ENCODE data around the gene ROBO2.

The ROBO2 gene

GRCh38 chr3:77668376-77668775, 628.5 kb downstream of the ROBO2 start:
- no peak for DNase-seq (ENCODE audit: insufficient read length, low spot score)
- TF ChIP-seq, protein P1, sequence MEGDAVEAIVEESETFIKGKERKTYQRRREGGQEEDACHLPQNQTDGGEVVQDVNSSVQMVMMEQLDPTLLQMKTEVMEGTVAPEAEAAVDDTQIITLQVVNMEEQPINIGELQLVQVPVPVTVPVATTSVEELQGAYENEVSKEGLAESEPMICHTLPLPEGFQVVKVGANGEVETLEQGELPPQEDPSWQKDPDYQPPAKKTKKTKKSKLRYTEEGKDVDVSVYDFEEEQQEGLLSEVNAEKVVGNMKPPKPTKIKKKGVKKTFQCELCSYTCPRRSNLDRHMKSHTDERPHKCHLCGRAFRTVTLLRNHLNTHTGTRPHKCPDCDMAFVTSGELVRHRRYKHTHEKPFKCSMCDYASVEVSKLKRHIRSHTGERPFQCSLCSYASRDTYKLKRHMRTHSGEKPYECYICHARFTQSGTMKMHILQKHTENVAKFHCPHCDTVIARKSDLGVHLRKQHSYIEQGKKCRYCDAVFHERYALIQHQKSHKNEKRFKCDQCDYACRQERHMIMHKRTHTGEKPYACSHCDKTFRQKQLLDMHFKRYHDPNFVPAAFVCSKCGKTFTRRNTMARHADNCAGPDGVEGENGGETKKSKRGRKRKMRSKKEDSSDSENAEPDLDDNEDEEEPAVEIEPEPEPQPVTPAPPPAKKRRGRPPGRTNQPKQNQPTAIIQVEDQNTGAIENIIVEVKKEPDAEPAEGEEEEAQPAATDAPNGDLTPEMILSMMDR (IDR thresholded peaks at IDR 0.05; ENCODE audit: insufficient read depth, missing control alignments), result no peak
- FAIRE-seq, result no peak

DNA sequence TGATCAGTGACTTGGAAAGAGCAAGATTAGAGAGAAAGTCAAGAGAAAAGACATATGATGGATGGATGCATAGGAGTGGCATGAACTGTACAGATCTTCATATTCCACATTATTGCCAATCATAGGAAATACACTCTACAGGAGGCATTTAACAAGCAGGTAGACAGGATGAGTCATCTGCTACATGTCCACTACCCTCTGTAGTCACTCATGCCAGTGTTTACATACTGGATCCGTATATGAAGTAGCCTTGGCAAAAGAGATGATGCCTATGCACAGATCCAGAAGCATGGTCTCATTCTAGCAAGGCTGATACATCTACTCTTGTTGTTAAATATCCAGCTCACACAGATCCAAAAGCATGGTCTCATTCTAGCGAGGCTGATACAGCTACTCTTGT, 632.1 kb downstream of the ROBO2 start:
- TF ChIP-seq, protein P1 (IDR thresholded peaks at IDR 0.05; ENCODE audit: insufficient read depth, missing control alignments), result no peak
- FAIRE-seq (no peak), DNase-seq (ENCODE audit: insufficient read length, low spot score) (no peak)

DNA sequence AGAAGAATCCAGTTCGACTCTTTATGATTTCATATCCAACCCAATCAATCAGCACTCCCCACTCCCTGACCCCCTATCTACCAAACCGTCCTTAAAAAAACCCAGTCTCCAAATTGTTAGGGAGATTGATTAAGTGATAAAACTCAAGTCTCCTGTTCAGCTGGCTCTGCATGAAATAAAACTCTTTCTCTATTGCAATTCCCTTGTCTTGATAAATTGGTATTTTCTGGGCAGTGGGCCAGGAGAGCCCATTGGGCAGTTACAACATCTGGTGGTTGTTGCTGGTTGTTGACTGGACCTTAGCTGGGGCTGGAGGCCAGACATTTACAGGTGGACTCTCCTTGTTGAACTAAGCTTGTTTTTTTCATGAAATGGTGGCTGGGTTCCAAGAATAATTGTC, 642.3 kb downstream of the ROBO2 start:
- FAIRE-seq (no peak), DNase-seq (ENCODE audit: insufficient read length, low spot score) (no peak)
- TF ChIP-seq, protein P1 (IDR thresholded peaks at IDR 0.05; ENCODE audit: insufficient read depth, missing control alignments), result no peak

- TF ChIP-seq, protein P1 (IDR thresholded peaks at IDR 0.05; ENCODE audit: insufficient read depth, missing control alignments), result no peak
- FAIRE-seq (no peak), DNase-seq (ENCODE audit: insufficient read length, low spot score) (no peak)
These were observed 644.2 kb downstream of the ROBO2 start for GRCh38 chr3:77684115-77684514.

DNA sequence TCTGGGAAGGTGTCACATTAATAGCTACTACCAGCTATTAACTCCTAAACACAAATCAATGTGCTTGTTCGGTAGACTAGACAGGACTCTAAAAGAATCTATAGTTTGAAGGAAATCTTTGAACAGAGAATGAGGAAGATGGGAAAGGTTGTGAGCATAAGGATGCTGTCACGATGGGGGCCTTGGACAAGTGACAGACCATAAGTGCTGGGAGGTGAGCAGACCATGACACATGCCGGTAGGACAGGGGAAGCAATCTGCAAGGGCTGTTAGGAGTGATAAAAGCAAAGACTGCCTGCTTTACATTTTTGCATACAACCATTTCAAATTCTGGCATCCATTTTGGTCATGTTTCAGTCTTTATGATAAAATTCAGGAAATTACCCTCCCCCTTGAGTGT, 645.8 kb downstream of the ROBO2 start:
- TF ChIP-seq, protein P1 (IDR thresholded peaks at IDR 0.05; ENCODE audit: insufficient read depth, missing control alignments), result no peak
- FAIRE-seq (no peak), DNase-seq (ENCODE audit: insufficient read length, low spot score) (no peak)

- no peak for DNase-seq (ENCODE audit: insufficient read length, low spot score)
- no peak for FAIRE-seq
- TF ChIP-seq, protein P1 (IDR thresholded peaks at IDR 0.05; ENCODE audit: insufficient read depth, missing control alignments), result no peak
These were observed 646.7 kb downstream of the ROBO2 start for GRCh38 chr3:77686560-77686959.

GRCh38 chr3:77687545-77687944, 647.6 kb downstream of the ROBO2 start:
- no peak for DNase-seq (ENCODE audit: insufficient read length, low spot score)
- no peak for FAIRE-seq
- TF ChIP-seq, protein P1 (IDR thresholded peaks at IDR 0.05; ENCODE audit: insufficient read depth, missing control alignments), result no peak

All from D721Med (cell line).